Osteoblast (primary cell): Measurements from ENCODE around the gene DCC. TPM values are rescaled to one million over a fixed set of nuclear protein-coding genes. Genes with fewer than 3 reads are reported as not detected.

Experiments used
- DNase-seq: peaks from one replicate; pipeline ENCODE4 v3.0.0; 2011; ENCODE audit warnings: low spot score, mixed read lengths; ENCODE audit not compliant: insufficient read length; ENCODE audit errors: missing footprints
- H2AFZ ChIP-seq: 2 replicates; pipeline ENCODE4 v1.6.0; 2011; ENCODE audit warnings: mild to moderate bottlenecking, low read length
- H3K27ac ChIP-seq: 2 replicates; pipeline ENCODE4 v1.5.1; 2011; ENCODE audit warnings: mild to moderate bottlenecking, low read depth, low read length, moderate library complexity
- H3K27me3 ChIP-seq: 2 replicates; pipeline ENCODE4 v1.6.0; 2012; ENCODE audit warnings: mild to moderate bottlenecking, control low read depth, inconsistent platforms, low read length, moderate library complexity; ENCODE audit not compliant: insufficient read depth
- H3K36me3 ChIP-seq: 2 replicates; pipeline ENCODE4 v1.5.1; 2011; ENCODE audit warnings: mild to moderate bottlenecking, low read length, control low read depth, moderate library complexity; ENCODE audit not compliant: insufficient read depth
- H3K4me1 ChIP-seq: 2 replicates; pipeline ENCODE4 v1.5.1; 2011; ENCODE audit warnings: mild to moderate bottlenecking, low read length, control low read depth, moderate library complexity; ENCODE audit not compliant: insufficient read depth
- H3K4me2 ChIP-seq: 2 replicates; pipeline ENCODE4 v1.6.0; 2011; ENCODE audit warnings: mild to moderate bottlenecking, low read length; ENCODE audit not compliant: insufficient read depth
- H3K4me3 ChIP-seq: fragments of 200-600 bp; sonication (generic); 3 replicates; pipeline ENCODE4 v1.5.1; 2012; ENCODE audit warnings: mild to moderate bottlenecking, low read length, inconsistent platforms; ENCODE audit not compliant: insufficient read depth
- H3K79me2 ChIP-seq: 2 replicates; pipeline ENCODE4 v1.6.0; 2012; ENCODE audit warnings: mild to moderate bottlenecking, low read length, control low read depth, inconsistent platforms; ENCODE audit not compliant: insufficient read depth
- H3K9me3 ChIP-seq: 2 replicates; pipeline ENCODE4 v1.5.1; 2011; ENCODE audit warnings: low read depth, low read length, control low read depth
- H4K20me1 ChIP-seq: 2 replicates; pipeline ENCODE4 v1.6.0; 2012; ENCODE audit warnings: mild to moderate bottlenecking, low read length, control low read depth; ENCODE audit not compliant: insufficient read depth
- total RNA-seq: library from RNA; depleted of rRNA; stranded (reverse); fragments of >200 nt; gene quantifications from 2 replicates; pipeline ENCODE4 v1.2.3, GENCODE V29; 2012
- TF ChIP-seq, protein P1 (sequence below): IDR thresholded peaks from 2 replicates; pipeline ENCODE4 v1.5.1; 2011; ENCODE audit warnings: mild to moderate bottlenecking, low read depth, low read length, moderate library complexity; ENCODE audit errors: extremely low read depth

Gene DCC
- total RNA-seq, 1 donor: not detected

DNA sequence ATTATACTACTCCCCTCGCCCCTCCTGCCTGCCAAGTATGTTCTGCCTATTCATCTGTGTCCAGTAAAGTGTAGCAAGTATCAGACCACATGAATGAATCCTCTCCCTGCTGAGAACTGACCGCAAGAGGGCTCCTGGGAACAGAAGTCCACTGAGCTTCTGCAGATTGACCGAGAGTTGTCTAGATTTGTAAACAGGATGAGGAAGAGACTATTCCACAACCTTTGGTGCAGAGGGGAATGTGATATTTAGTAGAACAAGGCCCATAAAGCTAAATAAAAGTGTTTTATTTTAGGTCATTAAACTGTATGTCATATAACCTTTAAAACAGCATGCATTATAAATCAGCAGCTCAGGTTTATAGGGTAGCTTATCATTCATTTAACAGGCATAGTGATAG, 377.0 kb downstream of the DCC start:
- Histone ChIP-seq H3K27ac (no peak overlapping the region), H3K36me3 (no peaks in the 10 kb centered on the region), H2AFZ (no peak overlapping the region), H3K4me1 (no peaks in the 10 kb centered on the region), H3K79me2 (no peaks in the 10 kb centered on the region), H3K4me3 (no peak overlapping the region), H3K4me2 (no peak overlapping the region), H3K27me3 (no peaks in the 10 kb centered on the region), H4K20me1 (no peaks in the 10 kb centered on the region), H3K9me3 (no peaks in the 10 kb centered on the region)
- TF ChIP-seq, protein P1, sequence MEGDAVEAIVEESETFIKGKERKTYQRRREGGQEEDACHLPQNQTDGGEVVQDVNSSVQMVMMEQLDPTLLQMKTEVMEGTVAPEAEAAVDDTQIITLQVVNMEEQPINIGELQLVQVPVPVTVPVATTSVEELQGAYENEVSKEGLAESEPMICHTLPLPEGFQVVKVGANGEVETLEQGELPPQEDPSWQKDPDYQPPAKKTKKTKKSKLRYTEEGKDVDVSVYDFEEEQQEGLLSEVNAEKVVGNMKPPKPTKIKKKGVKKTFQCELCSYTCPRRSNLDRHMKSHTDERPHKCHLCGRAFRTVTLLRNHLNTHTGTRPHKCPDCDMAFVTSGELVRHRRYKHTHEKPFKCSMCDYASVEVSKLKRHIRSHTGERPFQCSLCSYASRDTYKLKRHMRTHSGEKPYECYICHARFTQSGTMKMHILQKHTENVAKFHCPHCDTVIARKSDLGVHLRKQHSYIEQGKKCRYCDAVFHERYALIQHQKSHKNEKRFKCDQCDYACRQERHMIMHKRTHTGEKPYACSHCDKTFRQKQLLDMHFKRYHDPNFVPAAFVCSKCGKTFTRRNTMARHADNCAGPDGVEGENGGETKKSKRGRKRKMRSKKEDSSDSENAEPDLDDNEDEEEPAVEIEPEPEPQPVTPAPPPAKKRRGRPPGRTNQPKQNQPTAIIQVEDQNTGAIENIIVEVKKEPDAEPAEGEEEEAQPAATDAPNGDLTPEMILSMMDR: no peak
- no peak for DNase-seq

DNA sequence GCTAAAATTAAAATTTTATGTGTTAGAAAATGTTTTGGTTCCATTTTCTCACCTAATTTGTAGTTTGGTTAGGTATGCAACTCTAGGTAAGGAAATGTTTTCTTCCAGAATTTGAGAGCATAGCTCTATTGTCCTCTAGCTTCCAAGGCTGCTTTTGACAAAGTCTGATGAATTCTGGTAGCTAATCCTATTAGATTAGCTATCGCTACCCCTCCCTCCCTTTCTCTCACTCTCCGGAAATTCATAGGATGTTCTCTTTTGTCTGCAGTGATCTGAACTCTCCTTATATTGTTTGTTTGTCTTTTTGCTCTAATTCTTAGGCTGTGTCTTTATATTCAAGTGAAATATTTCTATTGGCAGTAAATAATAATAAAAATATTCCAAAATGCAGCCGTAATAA, 382.9 kb downstream of the DCC start:
- Histone ChIP-seq H2AFZ (no peak overlapping the region), H3K36me3 (no peaks in the 10 kb centered on the region), H3K4me1 (no peaks in the 10 kb centered on the region), H3K79me2 (no peaks in the 10 kb centered on the region), H3K4me2 (no peak overlapping the region), H3K9me3 (peaks cover 3% of the 10 kb centered on the region), H4K20me1 (no peaks in the 10 kb centered on the region), H3K27ac (no peak overlapping the region), H3K4me3 (no peak overlapping the region), H3K27me3 (no peaks in the 10 kb centered on the region)
- TF ChIP-seq, protein P1: no peak
- DNase-seq: no peak

DNA sequence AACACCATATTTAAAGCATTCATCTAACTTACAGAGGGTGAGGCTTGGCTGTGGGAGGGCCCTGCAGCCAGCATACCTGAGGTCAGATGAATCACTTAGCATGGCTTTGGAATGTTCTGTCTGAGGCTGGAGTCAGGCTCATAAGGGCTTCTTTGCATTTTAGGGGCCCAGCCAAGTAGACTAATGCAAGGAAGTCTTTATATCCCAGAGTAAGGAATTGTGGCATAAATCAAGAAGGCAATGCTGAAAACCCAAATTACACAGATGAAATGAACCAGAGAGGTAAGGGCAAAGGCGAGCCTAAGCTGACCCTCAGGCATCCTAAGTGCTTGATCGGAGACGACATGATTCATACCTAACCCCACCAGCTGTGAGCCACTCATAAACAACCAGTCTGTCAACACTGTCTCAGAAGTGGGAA, 383.6 kb downstream of the DCC start:
- no peak overlapping the region for H3K4me2 ChIP-seq
- no peaks in the 10 kb centered on the region for H3K27me3 ChIP-seq
- peaks cover 3% of the 10 kb centered on the region for H3K9me3 ChIP-seq
- TF ChIP-seq, protein P1: no peak
- H3K4me1 ChIP-seq: no peaks in the 10 kb centered on the region
- no peaks in the 10 kb centered on the region for H3K79me2 ChIP-seq
- H4K20me1 ChIP-seq: no peaks in the 10 kb centered on the region
- no peak overlapping the region for H3K4me3 ChIP-seq
- H3K36me3 ChIP-seq: no peaks in the 10 kb centered on the region
- no peak for DNase-seq
- H3K27ac ChIP-seq: no peak overlapping the region
- H2AFZ ChIP-seq: no peak overlapping the region

DNA sequence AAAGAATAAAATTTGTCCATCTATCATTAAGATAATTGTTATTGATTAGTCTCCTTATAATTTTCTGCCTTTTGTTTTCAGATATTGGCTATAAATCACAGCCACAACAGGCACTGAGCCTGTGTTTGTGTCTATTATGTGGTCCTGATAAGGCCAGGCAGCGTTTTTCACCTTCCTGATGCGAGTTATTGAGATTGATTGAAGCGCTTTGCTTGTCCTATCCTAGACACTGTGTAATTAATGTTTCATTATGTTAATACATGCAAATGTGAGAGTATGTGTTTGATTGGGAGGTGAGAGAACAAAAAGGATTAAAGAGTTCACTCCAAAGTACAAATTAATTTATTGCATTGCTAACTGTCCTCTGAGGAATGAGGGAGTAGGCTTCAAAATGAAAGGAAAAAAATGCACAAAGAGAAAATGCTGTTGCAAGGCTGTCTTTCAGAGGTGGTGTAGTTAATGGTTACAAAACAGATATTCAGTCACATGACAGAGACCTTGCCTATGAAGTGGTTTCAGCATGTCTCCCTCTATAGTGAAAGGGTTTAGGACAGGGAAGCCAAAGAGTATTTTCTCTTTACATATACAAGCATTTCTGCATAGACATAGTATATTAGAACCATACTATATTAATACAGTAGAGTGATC, 391.1 kb downstream of the DCC start:
- Histone ChIP-seq H3K9me3 (no peaks in the 10 kb centered on the region), H3K79me2 (no peaks in the 10 kb centered on the region), H3K4me3 (no peak overlapping the region), H3K4me2 (no peak overlapping the region), H3K27ac (no peak overlapping the region), H3K27me3 (no peaks in the 10 kb centered on the region), H4K20me1 (no peaks in the 10 kb centered on the region), H3K4me1 (no peaks in the 10 kb centered on the region), H2AFZ (no peak overlapping the region), H3K36me3 (no peaks in the 10 kb centered on the region)
- TF ChIP-seq, protein P1: no peak
- DNase-seq: no peak
